GM18951 (cell line): ENCODE results near the gene SEBOX.

Experiments
- POLR2A ChIP-seq: IDR thresholded peaks from 4 replicates; pipeline ENCODE4 v1.6.1; 2011; ENCODE audit warnings: mild to moderate bottlenecking; ENCODE audit not compliant: insufficient read length, insufficient read depth; ENCODE audit errors: extremely low read depth
- in situ Hi-C: fragments of 300-500 bp; cut with MboI; formaldehyde crosslinking; loops from one replicate; pipeline ENCODE4 v1.12.0; 2022; ENCODE audit warnings: low sequenced_read_pairs, mixed read lengths, inconsistent platforms; ENCODE audit not compliant: unreplicated experiment

SEBOX gene

GRCh38 chr17:28346746-28347246, 18.2 kb downstream of the SEBOX start:
- no peak for TF ChIP-seq POLR2A
- in situ Hi-C loops: no loop called here

- TF ChIP-seq POLR2A: no peak
- in situ Hi-C loops: no loop called here
Observed at GRCh38 chr17:28346199-28346580, 18.8 kb downstream of the SEBOX start.

- in situ Hi-C loops: no loop called here
- no peak for TF ChIP-seq POLR2A
Observed at GRCh38 chr17:28345419-28346198, 19.4 kb downstream of the SEBOX start.

GRCh38 chr17:28344435-28344901, 20.5 kb downstream of the SEBOX start:
- no peak for TF ChIP-seq POLR2A
- in situ Hi-C loops: no loop called here

- TF ChIP-seq POLR2A: no peak
- in situ Hi-C loops: no loop called here
Observed at GRCh38 chr17:28344011-28344410, 21.0 kb downstream of the SEBOX start.

- TF ChIP-seq POLR2A: no peak
- in situ Hi-C loops: no loop called here
Observed at GRCh38 chr17:28343491-28343932, 21.5 kb downstream of the SEBOX start.

- no peak for TF ChIP-seq POLR2A
- in situ Hi-C loops: no loop called here
Observed at GRCh38 chr17:28342313-28342712, 22.7 kb downstream of the SEBOX start.

GRCh38 chr17:28341516-28341915, 23.5 kb downstream of the SEBOX start:
- in situ Hi-C loops: no loop called here
- TF ChIP-seq POLR2A: no peak

- in situ Hi-C loops: no loop called here
- no peak for TF ChIP-seq POLR2A
Observed at GRCh38 chr17:28340374-28340773, 24.6 kb downstream of the SEBOX start.

- no peak for TF ChIP-seq POLR2A
- in situ Hi-C loops: loop anchor here (10.0 kb wide), 1 partner anchor 295 kb away; the partner anchor contains the start of gene NLK
Observed at GRCh38 chr17:28339431-28339830, 25.6 kb downstream of the SEBOX start.

- in situ Hi-C loops: loop anchor here (10.0 kb wide), 1 partner anchor 294 kb away; the partner anchor contains the start of gene NLK
Observed at GRCh38 chr17:28338769-28339212, 26.2 kb downstream of the SEBOX start.

GRCh38 chr17:28338056-28338768, 26.8 kb downstream of the SEBOX start:
- no peak for TF ChIP-seq POLR2A
- in situ Hi-C loops: loop anchor here (10.0 kb wide), 1 partner anchor 293 kb away; the partner anchor contains the start of gene NLK

GRCh38 chr17:28335959-28336871, 28.8 kb downstream of the SEBOX start:
- TF ChIP-seq POLR2A: no peak
- in situ Hi-C loops: loop anchor here (10.0 kb wide), 1 partner anchor 291 kb away; the partner anchor contains the start of gene NLK
